22Rv1 (cell line): Measurements from ENCODE around the gene PBLD.
"Not testable (repeated sequence)": the region's sequence is repeated elsewhere in the genome, so short reads cannot be mapped to it uniquely, and the experiment has no call there.

ENCODE experiments used
- CTCF ChIP-seq: fragments of 450-650 bp; IDR thresholded peaks from 2 replicates; pipeline ENCODE4 v1.5.1; 2017; ENCODE audit warnings: mild to moderate bottlenecking
- ZFX ChIP-seq: fragments of 450-650 bp; IDR thresholded peaks from 2 replicates; pipeline ENCODE4 v1.6.1; 2017; ENCODE audit warnings: antibody characterized with exemption, borderline replicate concordance

- TF ChIP-seq CTCF, ZFX: not testable (repeated sequence)
These were observed 86.3 kb downstream of the PBLD start for GRCh38 chr10:68246397-68246796.
